MCF 10A (cell line): ENCODE measurements around the gene PKNOX2. TPM values are rescaled to one million over a fixed set of nuclear protein-coding genes. Genes with fewer than 3 reads are reported as not detected.

ENCODE experiments used
- BruUV-seq: library from RNA; stranded (reverse); fragments of 400-500 nt; replicated peaks from 2 replicates; lab custom pipeline; 2021; lab: Mats Ljungman, UMichigan
- CTCF ChIA-PET: fragments of 300-600 bp; sonication (Branson Sonifier 250); formaldehyde crosslinking; extraction: SDS; loops from one replicate; lab custom pipeline; 2021; ENCODE audit warnings: antibody characterized with exemption, inconsistent platforms; lab: Yijun Ruan, JAX
- POLR2A ChIA-PET: fragments of 300-600, 350-650 bp; sonication (Branson Sonifier 250); formaldehyde crosslinking; extraction: SDS; loops from one replicate; lab custom pipeline; 2020; ENCODE audit warnings: antibody characterized with exemption, inconsistent platforms; lab: Yijun Ruan, JAX
- DNase-seq: peaks from one replicate; pipeline ENCODE4 v3.0.0-alpha.2; 2018; ENCODE audit not compliant: unreplicated experiment
- H3K27ac Mint-ChIP-seq: one replicate; pipeline ENCODE4 v1.8.0; 2022; ENCODE audit warnings: mild to moderate bottlenecking, low read depth, mixed read lengths; ENCODE audit not compliant: unreplicated experiment
- H3K27me3 Mint-ChIP-seq: one replicate; pipeline ENCODE4 v1.8.0; 2022; ENCODE audit warnings: mixed read lengths; ENCODE audit not compliant: insufficient read depth, unreplicated experiment
- H3K36me3 Mint-ChIP-seq: one replicate; pipeline ENCODE4 v1.8.0; 2022; ENCODE audit warnings: mild to moderate bottlenecking, moderate library complexity, mixed read lengths; ENCODE audit not compliant: insufficient read depth, unreplicated experiment
- H3K4me1 Mint-ChIP-seq: one replicate; pipeline ENCODE4 v1.8.0; 2022; ENCODE audit warnings: mixed read lengths; ENCODE audit not compliant: insufficient read depth, unreplicated experiment
- H3K4me3 Mint-ChIP-seq: one replicate; pipeline ENCODE4 v1.8.0; 2022; ENCODE audit warnings: mild to moderate bottlenecking, moderate library complexity, mixed read lengths; ENCODE audit not compliant: unreplicated experiment
- H3K9me3 Mint-ChIP-seq: one replicate; pipeline ENCODE4 v1.8.0; 2022; ENCODE audit warnings: mixed read lengths; ENCODE audit not compliant: unreplicated experiment
- intact Hi-C: fragments of 100-400 bp; cut with micrococcal nuclease; formaldehyde crosslinking; loops from 2 replicates; pipeline ENCODE4 v1.14.1; 2022
- total RNA-seq: library from RNA; stranded (reverse); gene quantifications from 2 replicates; pipeline ENCODE4 v1.2.3, GENCODE V29; 2022
- TF ChIP-seq, protein P1 (sequence below): fragments of 200-600 bp; IDR thresholded peaks from one replicate; pipeline ENCODE4 v1.8.0; 2022; ENCODE audit warnings: antibody characterized with exemption, mild to moderate bottlenecking; ENCODE audit not compliant: unreplicated experiment

The PKNOX2 gene
- total RNA-seq, 1 experiment from 2014 or later, result not detected

DNA sequence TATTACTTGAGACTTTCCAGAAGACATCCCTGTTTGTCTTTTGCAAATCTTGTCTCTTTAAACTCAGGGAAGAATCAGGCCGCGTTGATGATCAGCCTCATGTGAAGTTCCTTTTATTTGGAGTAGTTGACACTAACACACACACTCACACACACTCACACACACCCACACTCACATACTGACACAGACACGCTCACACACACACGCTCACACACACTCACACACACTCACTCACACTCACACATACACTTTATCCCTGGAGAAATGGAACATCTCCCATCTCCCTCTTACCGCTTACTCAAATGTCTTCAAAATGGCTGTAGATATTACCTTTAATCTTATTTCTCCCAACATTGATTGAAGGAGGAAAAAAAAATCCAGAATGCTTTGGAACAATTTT is 129.0 kb downstream of the PKNOX2 start:
- no peaks in the 10 kb centered on the region for H3K27me3 Mint-ChIP-seq
- no peak overlapping the region for H3K4me3 Mint-ChIP-seq
- POLR2A ChIA-PET, result no interaction called here
- H3K9me3 Mint-ChIP-seq, result no peaks in the 10 kb centered on the region
- CTCF ChIA-PET, result interaction anchor here (1.4 kb wide), 1 partner anchor 10 kb away, joined by 4 read pairs; no protein-coding TSS in a partner anchor
- H3K27ac Mint-ChIP-seq, result no peak overlapping the region
- DNase-seq, result no peak
- BruUV-seq, result no TSS peak
- no peaks in the 10 kb centered on the region for H3K4me1 Mint-ChIP-seq
- intact Hi-C loops, result no loop called here
- no peaks in the 10 kb centered on the region for H3K36me3 Mint-ChIP-seq
- TF ChIP-seq, protein P1, sequence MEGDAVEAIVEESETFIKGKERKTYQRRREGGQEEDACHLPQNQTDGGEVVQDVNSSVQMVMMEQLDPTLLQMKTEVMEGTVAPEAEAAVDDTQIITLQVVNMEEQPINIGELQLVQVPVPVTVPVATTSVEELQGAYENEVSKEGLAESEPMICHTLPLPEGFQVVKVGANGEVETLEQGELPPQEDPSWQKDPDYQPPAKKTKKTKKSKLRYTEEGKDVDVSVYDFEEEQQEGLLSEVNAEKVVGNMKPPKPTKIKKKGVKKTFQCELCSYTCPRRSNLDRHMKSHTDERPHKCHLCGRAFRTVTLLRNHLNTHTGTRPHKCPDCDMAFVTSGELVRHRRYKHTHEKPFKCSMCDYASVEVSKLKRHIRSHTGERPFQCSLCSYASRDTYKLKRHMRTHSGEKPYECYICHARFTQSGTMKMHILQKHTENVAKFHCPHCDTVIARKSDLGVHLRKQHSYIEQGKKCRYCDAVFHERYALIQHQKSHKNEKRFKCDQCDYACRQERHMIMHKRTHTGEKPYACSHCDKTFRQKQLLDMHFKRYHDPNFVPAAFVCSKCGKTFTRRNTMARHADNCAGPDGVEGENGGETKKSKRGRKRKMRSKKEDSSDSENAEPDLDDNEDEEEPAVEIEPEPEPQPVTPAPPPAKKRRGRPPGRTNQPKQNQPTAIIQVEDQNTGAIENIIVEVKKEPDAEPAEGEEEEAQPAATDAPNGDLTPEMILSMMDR, result no peak

DNA sequence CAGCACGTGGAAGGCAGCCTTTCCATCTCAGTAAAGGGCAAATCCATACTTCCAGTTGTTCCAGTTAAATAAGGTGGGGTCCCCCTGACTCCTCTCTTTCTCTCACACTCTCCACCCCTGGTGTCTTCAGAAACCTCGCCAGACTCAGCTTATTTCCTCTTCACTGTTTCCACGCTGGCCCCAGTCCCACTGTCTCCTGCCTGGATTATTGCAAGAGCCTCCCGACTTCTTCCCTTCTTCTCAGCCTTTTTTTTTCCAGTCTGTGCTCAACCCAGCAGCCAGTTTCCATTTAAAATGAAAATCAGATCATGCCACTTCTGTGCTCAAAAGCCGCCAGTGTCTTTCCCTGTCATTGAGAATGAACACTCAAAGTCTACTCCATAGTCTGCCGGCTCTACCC is 131.4 kb downstream of the PKNOX2 start:
- ChIA-PET POLR2A (no interaction called here), CTCF (interaction anchor here (0.5 to 0.7 kb wide), 4 partner anchors 86 to 579 kb away, joined by 3 read pairs; partner anchors contain the start of gene PKNOX2)
- intact Hi-C loops, result no loop called here
- H3K36me3 Mint-ChIP-seq, result no peaks in the 10 kb centered on the region
- H3K9me3 Mint-ChIP-seq, result no peaks in the 10 kb centered on the region
- H3K27me3 Mint-ChIP-seq, result no peaks in the 10 kb centered on the region
- H3K4me1 Mint-ChIP-seq, result peaks cover 9% of the 10 kb centered on the region
- H3K27ac Mint-ChIP-seq, result no peak overlapping the region
- DNase-seq, result no peak
- TF ChIP-seq, protein P1, result no peak
- no TSS peak for BruUV-seq
- no peak overlapping the region for H3K4me3 Mint-ChIP-seq

DNA sequence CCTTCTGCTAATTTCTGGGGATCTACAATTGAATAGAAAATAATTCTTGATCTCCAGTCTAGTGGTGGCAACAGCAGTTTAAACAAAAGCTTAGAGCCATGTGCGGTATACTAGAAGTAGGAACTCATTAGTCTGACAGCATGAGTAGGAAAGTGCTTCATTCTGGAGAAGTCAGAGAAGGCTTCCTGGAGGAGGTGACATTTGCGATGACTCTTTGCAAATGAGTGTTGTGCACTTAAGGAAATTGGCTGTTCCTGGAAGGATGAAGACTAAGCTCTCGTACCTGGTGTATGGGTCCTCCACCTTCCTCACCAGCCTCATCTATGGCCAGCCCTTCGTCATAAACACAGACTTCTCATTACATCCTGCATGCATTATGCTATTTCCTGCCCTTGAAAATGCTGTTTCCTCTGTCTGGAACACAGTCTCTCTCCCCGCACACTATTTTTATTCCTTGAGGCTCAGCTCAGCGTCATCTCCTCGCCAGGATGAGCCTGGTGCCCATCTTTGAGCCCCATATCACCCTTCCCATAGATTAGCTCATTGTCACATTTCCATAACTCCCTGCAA is 132.9 kb downstream of the PKNOX2 start:
- TF ChIP-seq, protein P1, result no peak
- CTCF ChIA-PET, result interaction anchor here (0.6 to 1.1 kb wide), 4 partner anchors 14 to 108 kb away, joined by 3 to 7 read pairs (median 3); no protein-coding TSS in a partner anchor
- Mint-ChIP-seq H3K27me3 (no peaks in the 10 kb centered on the region), H3K4me3 (no peak overlapping the region), H3K4me1 (peaks cover 15% of the 10 kb centered on the region), H3K9me3 (no peaks in the 10 kb centered on the region), H3K36me3 (no peaks in the 10 kb centered on the region), H3K27ac (no peak overlapping the region)
- no TSS peak for BruUV-seq
- POLR2A ChIA-PET, result interaction anchor here (0.7 kb wide), 1 partner anchor 105 kb away, joined by 3 read pairs; no protein-coding TSS in a partner anchor
- no peak for DNase-seq
- intact Hi-C loops, result no loop called here

DNA sequence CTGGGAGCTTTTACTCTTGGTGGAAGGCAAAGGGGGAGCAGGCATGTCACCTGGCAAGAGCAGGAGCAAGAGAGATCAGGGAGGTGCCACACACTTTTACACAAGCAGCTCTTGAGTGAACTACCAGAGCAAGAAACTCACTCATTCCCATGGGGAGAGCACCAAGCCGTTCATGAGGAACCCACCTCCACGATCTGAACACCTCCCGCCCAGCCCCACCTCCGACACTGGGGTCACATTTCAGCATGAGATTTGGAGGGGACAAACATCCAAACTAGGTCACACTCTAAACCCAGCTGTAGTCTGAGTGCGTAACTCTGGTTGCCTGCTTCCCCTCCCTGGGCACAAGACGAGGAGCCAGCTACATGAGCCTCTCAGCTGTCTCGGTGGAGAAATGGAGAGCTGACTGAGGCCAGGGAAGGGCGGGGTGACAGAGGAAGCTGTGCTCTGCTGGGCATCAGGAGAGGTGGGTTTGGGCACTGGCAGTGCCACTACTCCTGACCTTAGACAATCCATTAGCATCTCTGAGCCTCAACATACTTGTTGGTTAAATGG is 134.6 kb downstream of the PKNOX2 start:
- Mint-ChIP-seq H3K4me1 (peaks cover 15% of the 10 kb centered on the region), H3K27ac (no peak overlapping the region), H3K9me3 (no peaks in the 10 kb centered on the region), H3K36me3 (no peaks in the 10 kb centered on the region), H3K27me3 (no peaks in the 10 kb centered on the region), H3K4me3 (no peak overlapping the region)
- CTCF ChIA-PET, result interaction anchor here (0.6 kb wide), 1 partner anchor 12 kb away, joined by 3 read pairs; no protein-coding TSS in a partner anchor
- intact Hi-C loops, result no loop called here
- TF ChIP-seq, protein P1, result no peak
- no TSS peak for BruUV-seq
- POLR2A ChIA-PET, result no interaction called here
- DNase-seq, result no peak
